ENCODE data around the gene HHATL.

DNA sequence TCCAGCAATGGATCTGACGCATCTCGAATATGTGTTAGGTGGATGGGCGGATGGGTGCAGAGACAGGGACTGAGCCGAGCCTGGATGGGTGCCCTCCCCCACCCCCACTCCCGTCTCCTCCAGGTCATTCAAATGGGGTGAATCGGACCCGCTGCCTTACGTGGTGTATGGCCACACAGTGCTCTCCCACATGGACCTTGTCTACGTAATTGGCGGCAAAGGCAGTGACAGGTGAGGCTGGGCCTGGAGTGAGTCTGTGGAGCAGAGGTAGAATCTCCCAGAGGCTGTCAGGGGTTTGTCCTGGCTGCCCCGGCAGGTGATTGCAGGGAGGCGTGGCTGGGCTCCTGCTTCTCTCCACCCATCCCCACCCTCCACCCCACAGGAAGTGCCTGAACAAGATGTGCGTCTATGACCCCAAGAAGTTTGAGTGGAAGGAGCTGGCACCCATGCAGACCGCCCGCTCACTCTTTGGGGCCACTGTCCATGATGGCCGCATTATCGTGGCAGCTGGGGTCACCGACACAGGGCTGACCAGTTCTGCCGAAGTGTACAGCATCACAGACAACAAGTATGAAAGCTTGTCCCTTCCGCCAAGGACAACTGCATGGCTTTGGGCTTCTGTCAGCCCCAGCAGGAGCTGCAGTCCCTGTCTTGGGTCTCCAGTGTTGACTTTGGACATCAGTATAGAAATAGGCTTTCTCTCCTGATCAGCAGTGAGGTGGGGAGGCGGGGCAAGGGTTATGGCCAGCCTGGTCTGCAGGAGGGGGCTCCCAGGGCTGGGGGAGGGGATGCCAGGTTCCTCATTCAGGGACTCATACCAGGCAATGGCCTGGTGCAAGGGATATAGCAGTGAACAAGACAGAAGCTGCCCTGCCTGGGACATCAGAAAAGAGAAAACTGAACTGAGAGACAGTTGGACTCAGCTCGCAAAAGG, 13.8 kb downstream of the HHATL start:
- TF ChIP-seq POLR2A (IDR thresholded peaks at IDR 0.05) (no peak), POLR2AphosphoS5 (IDR thresholded peaks at IDR 0.05) (no peak)
- TF ChIP-seq, protein P1, sequence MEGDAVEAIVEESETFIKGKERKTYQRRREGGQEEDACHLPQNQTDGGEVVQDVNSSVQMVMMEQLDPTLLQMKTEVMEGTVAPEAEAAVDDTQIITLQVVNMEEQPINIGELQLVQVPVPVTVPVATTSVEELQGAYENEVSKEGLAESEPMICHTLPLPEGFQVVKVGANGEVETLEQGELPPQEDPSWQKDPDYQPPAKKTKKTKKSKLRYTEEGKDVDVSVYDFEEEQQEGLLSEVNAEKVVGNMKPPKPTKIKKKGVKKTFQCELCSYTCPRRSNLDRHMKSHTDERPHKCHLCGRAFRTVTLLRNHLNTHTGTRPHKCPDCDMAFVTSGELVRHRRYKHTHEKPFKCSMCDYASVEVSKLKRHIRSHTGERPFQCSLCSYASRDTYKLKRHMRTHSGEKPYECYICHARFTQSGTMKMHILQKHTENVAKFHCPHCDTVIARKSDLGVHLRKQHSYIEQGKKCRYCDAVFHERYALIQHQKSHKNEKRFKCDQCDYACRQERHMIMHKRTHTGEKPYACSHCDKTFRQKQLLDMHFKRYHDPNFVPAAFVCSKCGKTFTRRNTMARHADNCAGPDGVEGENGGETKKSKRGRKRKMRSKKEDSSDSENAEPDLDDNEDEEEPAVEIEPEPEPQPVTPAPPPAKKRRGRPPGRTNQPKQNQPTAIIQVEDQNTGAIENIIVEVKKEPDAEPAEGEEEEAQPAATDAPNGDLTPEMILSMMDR (IDR thresholded peaks at IDR 0.05 in 8 of 11, conservative IDR thresholded peaks at IDR 0.05 in 3 of 11): no peak
